Measurements from ENCODE around the gene NOL4L. TPM values are rescaled to one million over a fixed set of nuclear protein-coding genes. Genes with fewer than 3 reads are reported as not detected.

NOL4L gene
- total RNA-seq, 1 experiment from 2014 or later, result 31.7 TPM

DNA sequence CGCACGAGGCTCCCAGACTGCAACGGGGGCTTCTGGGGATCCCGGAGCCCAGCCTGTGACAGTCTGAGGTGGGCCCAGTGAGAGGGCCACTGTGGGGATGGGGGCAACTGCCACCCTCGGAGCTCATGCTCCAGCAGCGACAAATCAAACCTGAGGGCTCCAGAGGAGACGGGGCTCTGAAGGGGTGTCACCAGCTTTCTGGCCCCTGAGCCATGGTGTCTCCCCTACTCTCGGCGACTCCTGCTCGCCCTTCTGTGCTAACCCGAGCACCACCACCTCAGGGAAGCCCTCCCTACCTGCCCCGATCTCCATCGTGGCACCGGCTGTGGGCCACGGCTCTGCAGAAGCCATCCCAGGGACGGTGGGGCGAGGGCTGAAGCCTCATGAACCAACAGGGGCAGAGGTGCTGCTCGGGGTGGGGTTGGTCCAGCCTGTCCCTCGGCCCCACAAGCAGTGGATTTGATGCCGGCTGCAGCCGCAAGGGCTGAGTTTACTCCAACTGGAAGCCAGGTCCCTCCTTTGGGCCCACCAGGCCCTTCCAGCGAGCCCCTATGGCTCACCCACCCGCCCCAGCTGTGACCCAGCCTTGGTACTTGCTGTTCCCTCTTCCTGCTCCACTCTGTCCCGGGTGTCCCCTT, 124.3 kb downstream of the NOL4L start:
- no peak overlapping the region for H3K27ac ChIP-seq (ENCODE audit: insufficient read length, low read depth, low read length)
- H3K79me2 ChIP-seq (ENCODE audit: insufficient read depth, low read length), result no peaks in the 10 kb centered on the region
- H2BK120ac ChIP-seq (ENCODE audit: low read depth, low read length, poor library complexity, severe bottlenecking), result no peak overlapping the region
- no peak overlapping the region for H2BK12ac ChIP-seq (ENCODE audit: insufficient read length, low read depth, low read length)
- no peak overlapping the region for H3K4me3 Mint-ChIP-seq
- H3K4me1 Mint-ChIP-seq, result peaks cover 35 to 38% of the 10 kb centered on the region in 2 experiments
- H2AK5ac ChIP-seq (ENCODE audit: insufficient read length, low read length), result no peak overlapping the region
- H3K18ac ChIP-seq (ENCODE audit: insufficient read length, low read depth, low read length), result no peak overlapping the region
- no peaks in the 10 kb centered on the region for H3K79me1 ChIP-seq (ENCODE audit: insufficient read depth, low read depth, low read length, poor library complexity, severe bottlenecking)
- no peak overlapping the region for H3K9ac ChIP-seq (ENCODE audit: extremely low read depth, insufficient read length, low read length)
- no peaks in the 10 kb centered on the region for H3K27me3 Mint-ChIP-seq (ENCODE audit: low read depth)
- H3K4me1 ChIP-seq (ENCODE audit: insufficient read depth, low read length), result no peaks in the 10 kb centered on the region
- H3K9me3 ChIP-seq (ENCODE audit: control insufficient read depth, low read depth, low read length), result no peaks in the 10 kb centered on the region
- H2BK5ac ChIP-seq (ENCODE audit: insufficient read length, low read length), result no peak overlapping the region
- no peak overlapping the region for H3K56ac ChIP-seq (ENCODE audit: insufficient read length, low read depth, low read length)
- H4K20me1 ChIP-seq (ENCODE audit: control insufficient read depth, insufficient read depth, insufficient read length), result peaks cover 4% of the 10 kb centered on the region
- H3K36me3 Mint-ChIP-seq (ENCODE audit: insufficient read depth in 1 of 3, low read depth in 3 of 3), result peaks cover 0 to 10% (median 2%) of the 10 kb centered on the region in 3 experiments; a peak in 6 of 7 replicates
- H4K5ac ChIP-seq (ENCODE audit: insufficient read length, low read depth, low read length), result no peak overlapping the region
- H3K14ac ChIP-seq (ENCODE audit: insufficient read depth, low read length), result no peak overlapping the region
- H3K23ac ChIP-seq (ENCODE audit: insufficient read length, low read depth, low read length), result no peak overlapping the region
- no peak overlapping the region for H4K91ac ChIP-seq (ENCODE audit: insufficient read length, low read depth, low read length)
- H2AFZ ChIP-seq (ENCODE audit: low read length), result no peak overlapping the region
- H3K23me2 ChIP-seq (ENCODE audit: insufficient read length, low read depth, low read length, poor library complexity, severe bottlenecking), result peaks cover 4% of the 10 kb centered on the region
- H3T11ph ChIP-seq (ENCODE audit: low read length), result no peak overlapping the region
- no peak for DNase-seq
- TF ChIP-seq, protein P1, sequence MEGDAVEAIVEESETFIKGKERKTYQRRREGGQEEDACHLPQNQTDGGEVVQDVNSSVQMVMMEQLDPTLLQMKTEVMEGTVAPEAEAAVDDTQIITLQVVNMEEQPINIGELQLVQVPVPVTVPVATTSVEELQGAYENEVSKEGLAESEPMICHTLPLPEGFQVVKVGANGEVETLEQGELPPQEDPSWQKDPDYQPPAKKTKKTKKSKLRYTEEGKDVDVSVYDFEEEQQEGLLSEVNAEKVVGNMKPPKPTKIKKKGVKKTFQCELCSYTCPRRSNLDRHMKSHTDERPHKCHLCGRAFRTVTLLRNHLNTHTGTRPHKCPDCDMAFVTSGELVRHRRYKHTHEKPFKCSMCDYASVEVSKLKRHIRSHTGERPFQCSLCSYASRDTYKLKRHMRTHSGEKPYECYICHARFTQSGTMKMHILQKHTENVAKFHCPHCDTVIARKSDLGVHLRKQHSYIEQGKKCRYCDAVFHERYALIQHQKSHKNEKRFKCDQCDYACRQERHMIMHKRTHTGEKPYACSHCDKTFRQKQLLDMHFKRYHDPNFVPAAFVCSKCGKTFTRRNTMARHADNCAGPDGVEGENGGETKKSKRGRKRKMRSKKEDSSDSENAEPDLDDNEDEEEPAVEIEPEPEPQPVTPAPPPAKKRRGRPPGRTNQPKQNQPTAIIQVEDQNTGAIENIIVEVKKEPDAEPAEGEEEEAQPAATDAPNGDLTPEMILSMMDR (conservative IDR thresholded peaks at IDR 0.05), result no peak
- no peak overlapping the region for H2BK15ac ChIP-seq (ENCODE audit: low read depth, low read length)
- H3K9me3 Mint-ChIP-seq, result no peaks in the 10 kb centered on the region
- no CpG with 5 or more reads among the region's 24 CpGs for WGBS (ENCODE audit: extremely low coverage, insufficient read length, low lambda C conversion rate)
- H3K27me3 ChIP-seq (ENCODE audit: insufficient read depth, low read length), result no peaks in the 10 kb centered on the region
- no peak overlapping the region for H3K27ac Mint-ChIP-seq
- H2BK20ac ChIP-seq (ENCODE audit: low read depth, low read length, poor library complexity, severe bottlenecking), result no peak overlapping the region
- no peak overlapping the region for H4K8ac ChIP-seq (replicated peaks; ENCODE audit: insufficient read length, low read depth, low read length)
- no peak overlapping the region for H3K4me2 ChIP-seq (ENCODE audit: insufficient read depth, insufficient read length, low read length)
- no peak overlapping the region for H3K4ac ChIP-seq (ENCODE audit: low read depth, low read length)
